ENCODE data around the gene BMS1. TPM values are rescaled to one million over a fixed set of nuclear protein-coding genes. Genes with fewer than 3 reads are reported as not detected.

Gene BMS1
- total and polyA plus RNA-seq, 2 of the 13 experiments (the other 11 are each of a cell fraction or from before 2014, with no cell fraction given) = 3.9 to 25.2 TPM

GRCh38 chr10:42782446-42783180 is at the start of gene BMS1 (continued):
- TF ChIP-seq AHR (CRISPR knock-in tag; IDR thresholded peaks at IDR 0.05) = peak; percentile 90; the same call in 1 of the 2 replicates
- TF ChIP-seq FOXP1 (IDR thresholded peaks at IDR 0.05) = no peak
- TF ChIP-seq FOXP1 (CRISPR knock-in tag; IDR thresholded peaks at IDR 0.05) = 0 out of 2 replicates have a peak, but pooled peaks have one; percentile 41
- peak; percentile 62; the same call in 1 of the 2 replicates for TF ChIP-seq ZNF276 (CRISPR knock-in tag; IDR thresholded peaks at IDR 0.05; ENCODE audit: low read depth)
- peak in 1 of 2 experiments; percentile 96; a peak in 2 of 4 replicates for TF ChIP-seq KLF16 (CRISPR knock-in tag; IDR thresholded peaks at IDR 0.05)
- no peak for TF ChIP-seq ZMAT5 (CRISPR knock-in tag; IDR thresholded peaks at IDR 0.05; ENCODE audit: borderline replicate concordance, low read depth)
- 0 out of 2 replicates have a peak, but pooled peaks have one; percentile 12 for TF ChIP-seq ZNF644 (CRISPR knock-in tag; IDR thresholded peaks at IDR 0.05; ENCODE audit: low read depth)
- no peak for TF ChIP-seq ZEB1 (IDR thresholded peaks at IDR 0.05; ENCODE audit: insufficient replicate concordance, low read depth)
- TF ChIP-seq GFI1 (CRISPR knock-in tag; IDR thresholded peaks at IDR 0.05; ENCODE audit: borderline replicate concordance) = peak; percentile 42; the same call in 1 of the 2 replicates
- peak; percentile 96 for TF ChIP-seq ZMYM4 (CRISPR knock-in tag; IDR thresholded peaks at IDR 0.05)
- TF ChIP-seq ZNF121 (CRISPR knock-in tag; IDR thresholded peaks at IDR 0.05) = no peak
- peak; percentile 73; the same call in 1 of the 2 replicates for TF ChIP-seq ZNF431 (CRISPR knock-in tag; IDR thresholded peaks at IDR 0.05; ENCODE audit: borderline replicate concordance, low read depth)
- peak; percentile 76; the same call in 1 of the 2 replicates for TF ChIP-seq FOXA3 (CRISPR knock-in tag; IDR thresholded peaks at IDR 0.05)
- TF ChIP-seq GTF2F1 (IDR thresholded peaks at IDR 0.05; ENCODE audit: low read length) = no peak
- 0 out of 2 replicates have a peak, but pooled peaks have one; percentile 51 for TF ChIP-seq ZBTB10 (CRISPR knock-in tag; IDR thresholded peaks at IDR 0.05; ENCODE audit: borderline replicate concordance)
- TF ChIP-seq ZNF333 (CRISPR knock-in tag; IDR thresholded peaks at IDR 0.05; ENCODE audit: borderline replicate concordance) = peak; percentile 85; the same call in 1 of the 2 replicates
- peak; percentile 85 for TF ChIP-seq ZNF879 (CRISPR knock-in tag; IDR thresholded peaks at IDR 0.05)
- peak; percentile 98 for TF ChIP-seq ZNF556 (CRISPR knock-in tag; IDR thresholded peaks at IDR 0.05; ENCODE audit: borderline replicate concordance)
- TF ChIP-seq ZBTB3 (CRISPR knock-in tag; IDR thresholded peaks at IDR 0.05; ENCODE audit: borderline replicate concordance, low read depth) = peak; percentile 82; the same call in 1 of the 2 replicates
- TF ChIP-seq IKZF4 (CRISPR knock-in tag; IDR thresholded peaks at IDR 0.05; ENCODE audit: borderline replicate concordance, low read depth, not compliant biosample characterization) = peak; percentile 70
- peak; percentile 76; the same call in 1 of the 2 replicates for TF ChIP-seq SETDB1 (CRISPR knock-in tag; IDR thresholded peaks at IDR 0.05; ENCODE audit: borderline replicate concordance)
- TF ChIP-seq ZFP91 (CRISPR knock-in tag; IDR thresholded peaks at IDR 0.05; ENCODE audit: borderline replicate concordance) = peak; percentile 96; the same call in 1 of the 2 replicates
- TF ChIP-seq ZKSCAN1 (IDR thresholded peaks at IDR 0.05; ENCODE audit: low read length) = 0 out of 2 replicates have a peak, but pooled peaks have one; percentile 19
